ENCODE data around the gene PRDM16.

PRDM16 gene

GRCh38 chr1:3070309-3070643 lies 1.3 kb downstream of the PRDM16 start:
- H3K4me3 ChIP-seq (ENCODE audit: low read depth, low read length), result no peak overlapping the region
- no peak for DNase-seq (ENCODE audit: low read depth)
- TF ChIP-seq CTCF (IDR thresholded peaks at IDR 0.05; ENCODE audit: low read depth, low read length, missing control alignments), result no peak

- TF ChIP-seq CTCF (IDR thresholded peaks at IDR 0.05; ENCODE audit: low read depth, low read length, missing control alignments), result no peak
- no peak for DNase-seq (ENCODE audit: low read depth)
- no peak overlapping the region for H3K4me3 ChIP-seq (ENCODE audit: low read depth, low read length)
These were observed 1.9 kb downstream of the PRDM16 start for GRCh38 chr1:3070644-3071564.

GRCh38 chr1:3071565-3072390 lies 2.8 kb downstream of the PRDM16 start:
- no peak for TF ChIP-seq CTCF (IDR thresholded peaks at IDR 0.05; ENCODE audit: low read depth, low read length, missing control alignments)
- no peak for DNase-seq (ENCODE audit: low read depth)
- no peak overlapping the region for H3K4me3 ChIP-seq (ENCODE audit: low read depth, low read length)

GRCh38 chr1:3072391-3073185 lies 3.6 kb downstream of the PRDM16 start:
- H3K4me3 ChIP-seq (ENCODE audit: low read depth, low read length), result no peak overlapping the region
- no peak for TF ChIP-seq CTCF (IDR thresholded peaks at IDR 0.05; ENCODE audit: low read depth, low read length, missing control alignments)
- no peak for DNase-seq (ENCODE audit: low read depth)

GRCh38 chr1:3073186-3073488 lies 4.1 kb downstream of the PRDM16 start:
- no peak for TF ChIP-seq CTCF (IDR thresholded peaks at IDR 0.05; ENCODE audit: low read depth, low read length, missing control alignments)
- H3K4me3 ChIP-seq (ENCODE audit: low read depth, low read length), result no peak overlapping the region
- no peak for DNase-seq (ENCODE audit: low read depth)

- no peak for TF ChIP-seq CTCF (IDR thresholded peaks at IDR 0.05; ENCODE audit: low read depth, low read length, missing control alignments)
- no peak overlapping the region for H3K4me3 ChIP-seq (ENCODE audit: low read depth, low read length)
- no peak for DNase-seq (ENCODE audit: low read depth)
These were observed 4.7 kb downstream of the PRDM16 start for GRCh38 chr1:3073489-3074296.
